GM19455 (cell line): Measurements from ENCODE around the gene MTERF4.

Source experiments
- ATAC-seq: cut with Tn5 transposase; IDR thresholded peaks from one replicate; pipeline ENCODE4 v1.9.1; 2021; ENCODE audit not compliant: unreplicated experiment

MTERF4 gene

DNA sequence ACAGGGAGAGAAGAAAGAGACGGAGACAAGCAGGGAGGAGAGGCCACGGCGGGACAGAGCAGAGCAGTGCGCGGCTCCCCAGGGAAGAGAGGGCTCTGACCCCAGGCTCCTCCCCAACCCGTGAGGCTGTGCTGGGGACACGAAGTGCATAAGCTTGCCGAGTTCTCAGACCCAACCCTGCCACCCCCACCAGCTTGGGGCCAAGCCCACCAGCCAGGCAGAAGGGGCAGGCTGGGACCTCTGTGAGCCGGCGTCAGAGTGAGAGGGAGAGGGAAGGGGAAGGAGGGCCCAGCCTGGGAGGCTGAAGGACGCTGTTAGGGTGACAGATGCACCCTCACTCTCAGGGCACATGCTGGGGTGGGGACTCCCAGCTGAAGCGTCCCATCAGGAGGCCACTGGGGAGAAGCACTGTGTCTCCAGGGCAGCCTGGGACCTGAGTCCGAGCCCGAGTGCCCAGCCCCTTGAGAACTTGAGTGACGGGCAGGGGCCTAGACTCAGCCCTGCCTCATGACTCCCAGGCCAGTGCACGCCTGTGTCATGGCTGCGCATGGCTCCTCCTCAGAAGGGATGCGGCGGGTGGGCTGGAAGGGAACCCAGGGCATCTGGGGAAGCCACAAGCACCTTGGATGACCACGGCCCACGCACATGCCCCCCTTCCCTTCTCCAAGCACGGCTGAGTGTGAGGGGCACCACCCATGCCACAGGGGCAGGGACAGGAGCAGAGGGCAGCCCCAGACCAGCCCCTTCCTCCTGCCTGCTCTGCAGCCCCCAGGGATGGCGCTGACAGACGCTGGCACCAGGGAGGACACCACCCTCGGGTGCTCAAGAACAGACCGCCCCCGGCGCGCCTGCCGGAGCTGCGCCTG lies 31.0 kb downstream of the MTERF4 start:
- no peak for ATAC-seq

DNA sequence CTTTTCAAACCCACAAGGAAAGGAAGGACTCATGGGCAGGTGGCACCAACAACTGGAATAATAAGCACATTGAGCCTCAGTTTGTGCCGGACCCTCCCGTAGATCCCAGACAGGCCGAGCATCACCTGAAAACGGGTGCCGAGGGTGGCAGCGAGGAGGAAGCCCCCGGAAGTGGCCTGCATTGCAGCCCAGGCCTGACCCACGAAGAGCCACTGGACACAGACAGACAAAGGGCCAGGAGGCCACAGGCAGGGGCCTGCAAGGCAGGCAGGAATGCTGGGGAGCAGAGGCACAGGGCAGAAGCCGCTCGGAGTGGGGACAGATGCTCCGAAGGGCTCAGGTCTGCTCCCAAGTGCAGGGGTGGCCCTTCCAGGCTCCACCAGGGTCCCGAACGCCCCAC lies 31.7 kb downstream of the MTERF4 start:
- no peak for ATAC-seq

DNA sequence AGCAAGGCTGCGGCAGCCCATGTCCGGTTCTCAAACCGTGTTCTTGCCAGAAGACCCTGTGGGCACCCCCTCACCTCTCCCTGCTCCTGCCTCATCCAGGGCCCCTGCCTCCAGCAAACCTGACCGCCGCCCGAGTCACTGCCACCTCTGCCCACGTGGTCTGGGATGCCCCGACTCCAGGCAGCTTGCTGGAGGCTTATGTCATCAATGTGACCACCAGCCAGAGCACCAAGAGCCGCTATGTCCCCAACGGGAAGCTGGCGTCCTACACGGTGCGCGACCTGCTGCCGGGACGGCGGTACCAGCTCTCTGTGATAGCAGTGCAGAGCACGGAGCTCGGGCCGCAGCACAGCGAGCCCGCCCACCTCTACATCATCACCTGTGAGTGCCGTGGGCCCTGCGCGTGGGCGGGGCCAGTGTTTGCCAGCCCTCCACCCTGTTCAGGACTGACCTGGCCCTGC lies 32.2 kb downstream of the MTERF4 start:
- ATAC-seq, result no peak

DNA sequence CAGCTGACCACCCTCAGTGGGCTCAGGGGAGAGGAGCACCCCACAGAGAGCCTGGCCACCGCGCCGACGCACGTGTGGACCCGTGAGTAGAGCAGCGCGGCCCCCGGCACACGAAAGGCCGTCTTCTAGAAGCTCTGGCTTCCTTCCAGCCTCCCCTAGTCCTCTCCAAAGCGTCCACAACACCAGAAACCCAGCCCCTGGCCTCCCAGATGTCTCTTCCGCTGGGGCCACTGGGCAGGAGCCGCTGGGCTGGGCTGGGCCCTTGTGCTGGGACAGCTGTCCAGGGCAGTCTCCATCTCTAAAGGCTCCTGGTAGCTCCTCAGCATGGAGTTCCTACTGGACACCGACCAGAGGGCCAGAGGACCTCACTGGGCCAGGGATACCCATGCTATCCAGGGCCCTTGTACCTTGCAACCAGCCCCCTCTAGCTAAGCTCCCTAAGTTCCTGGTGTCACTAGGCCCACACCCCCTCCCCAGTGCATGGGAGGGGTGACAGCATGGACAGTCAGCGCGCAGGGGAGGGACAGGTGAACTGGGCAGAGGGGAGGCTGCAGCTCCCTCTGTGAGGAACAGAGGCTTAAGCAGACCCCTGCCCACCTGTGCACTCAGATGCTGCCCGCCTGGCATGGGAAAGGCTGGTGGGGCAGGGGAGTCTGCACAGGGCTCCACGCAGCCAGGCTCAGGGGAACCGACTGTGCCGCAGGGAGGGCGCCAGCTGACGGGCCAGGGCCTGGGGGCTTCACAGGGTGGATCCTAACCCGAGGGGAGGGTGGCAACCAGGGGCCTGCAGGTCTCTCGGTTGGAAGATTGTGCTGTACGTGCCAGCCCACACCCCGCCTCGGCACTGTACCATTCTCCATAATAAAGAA lies 32.9 kb downstream of the MTERF4 start:
- ATAC-seq, result no peak

DNA sequence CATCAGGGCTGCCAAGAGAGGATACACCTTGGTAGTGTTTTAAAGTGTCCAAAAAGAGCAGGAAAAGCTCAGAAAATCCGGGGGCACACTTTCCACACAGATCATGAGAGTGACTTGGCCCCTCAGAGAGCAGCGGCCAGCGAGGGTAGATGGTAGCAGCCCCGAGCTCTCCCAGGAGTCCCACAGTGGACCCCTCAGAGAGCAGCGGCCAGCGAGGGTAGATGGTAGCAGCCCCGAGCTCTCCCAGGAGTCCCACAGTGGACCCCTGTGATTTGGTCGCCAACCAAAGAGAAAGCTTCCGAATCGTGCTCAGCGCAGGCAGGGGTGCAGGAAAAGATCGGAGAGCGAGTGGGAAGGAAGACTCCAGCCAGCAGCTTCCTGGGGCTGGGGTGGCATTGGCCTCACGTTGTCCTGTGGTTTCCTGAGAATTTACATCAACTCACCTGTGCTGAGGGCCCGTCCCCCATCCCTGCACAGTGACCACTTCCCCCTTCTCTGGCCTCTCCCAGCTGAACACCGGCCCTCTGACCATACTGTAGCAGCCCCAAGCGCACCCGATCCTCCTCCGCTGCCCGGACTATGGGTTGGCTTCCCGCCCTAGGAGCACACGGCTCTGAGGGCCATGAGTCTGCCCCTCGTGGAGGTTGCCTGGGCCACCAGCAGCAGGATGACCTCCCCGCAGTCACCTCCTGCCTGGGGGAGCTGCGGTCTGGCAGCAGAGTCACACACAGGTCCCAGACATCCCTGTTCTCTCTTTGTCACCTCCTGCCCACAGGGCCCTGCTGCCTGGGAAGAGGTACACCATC lies 33.7 kb downstream of the MTERF4 start:
- no peak for ATAC-seq

DNA sequence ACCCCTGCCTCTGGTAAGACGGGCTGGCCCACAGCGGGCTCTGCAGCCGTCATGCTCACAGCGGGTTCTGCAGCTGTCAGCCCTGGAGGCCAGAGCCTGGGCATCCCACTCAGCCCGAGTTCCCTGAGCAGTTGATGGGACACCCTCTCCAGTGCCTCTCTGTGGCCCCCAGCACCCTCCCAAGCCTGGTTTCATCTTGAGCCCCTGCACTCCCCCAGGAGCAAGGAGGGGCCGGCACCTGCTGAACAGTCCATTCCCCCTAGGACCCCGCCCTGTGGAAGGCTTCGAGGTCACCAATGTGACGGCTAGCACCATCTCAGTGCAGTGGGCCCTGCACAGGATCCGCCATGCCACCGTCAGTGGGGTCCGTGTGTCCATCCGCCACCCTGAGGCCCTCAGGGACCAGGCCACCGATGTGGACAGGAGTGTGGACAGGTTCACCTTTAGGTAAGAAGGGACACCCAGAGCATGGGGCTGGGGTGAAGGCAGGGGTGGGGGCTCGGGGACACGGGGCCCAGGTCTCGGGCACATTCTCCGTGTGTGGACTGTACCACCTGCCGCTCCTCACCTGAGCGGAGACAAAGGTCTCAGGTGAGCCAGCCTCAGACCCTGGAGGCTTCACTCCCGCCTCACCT lies 34.5 kb downstream of the MTERF4 start:
- ATAC-seq, result no peak

DNA sequence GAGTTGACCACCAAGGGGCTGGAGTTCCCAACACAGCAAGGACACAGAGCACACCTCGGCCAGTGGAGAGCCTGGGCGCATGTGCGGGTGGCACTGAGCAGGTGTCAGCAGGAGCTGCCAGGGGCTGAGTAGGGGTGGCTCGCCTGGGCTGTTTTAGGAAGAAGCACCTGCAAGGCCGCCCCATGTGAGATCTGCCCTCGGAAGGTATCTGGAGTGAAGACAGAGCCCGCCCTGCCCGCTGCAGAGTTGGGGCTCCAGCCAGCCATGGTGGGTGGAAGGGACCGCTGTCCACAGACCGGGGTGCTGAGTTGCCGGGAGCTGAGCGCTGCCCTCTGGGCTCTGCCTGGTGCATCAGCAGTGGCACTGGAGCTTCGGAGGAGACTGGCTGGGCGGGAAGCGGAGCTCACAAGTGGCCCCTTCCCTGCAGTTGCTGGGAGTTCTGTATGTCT lies 35.2 kb downstream of the MTERF4 start:
- ATAC-seq, result no peak

DNA sequence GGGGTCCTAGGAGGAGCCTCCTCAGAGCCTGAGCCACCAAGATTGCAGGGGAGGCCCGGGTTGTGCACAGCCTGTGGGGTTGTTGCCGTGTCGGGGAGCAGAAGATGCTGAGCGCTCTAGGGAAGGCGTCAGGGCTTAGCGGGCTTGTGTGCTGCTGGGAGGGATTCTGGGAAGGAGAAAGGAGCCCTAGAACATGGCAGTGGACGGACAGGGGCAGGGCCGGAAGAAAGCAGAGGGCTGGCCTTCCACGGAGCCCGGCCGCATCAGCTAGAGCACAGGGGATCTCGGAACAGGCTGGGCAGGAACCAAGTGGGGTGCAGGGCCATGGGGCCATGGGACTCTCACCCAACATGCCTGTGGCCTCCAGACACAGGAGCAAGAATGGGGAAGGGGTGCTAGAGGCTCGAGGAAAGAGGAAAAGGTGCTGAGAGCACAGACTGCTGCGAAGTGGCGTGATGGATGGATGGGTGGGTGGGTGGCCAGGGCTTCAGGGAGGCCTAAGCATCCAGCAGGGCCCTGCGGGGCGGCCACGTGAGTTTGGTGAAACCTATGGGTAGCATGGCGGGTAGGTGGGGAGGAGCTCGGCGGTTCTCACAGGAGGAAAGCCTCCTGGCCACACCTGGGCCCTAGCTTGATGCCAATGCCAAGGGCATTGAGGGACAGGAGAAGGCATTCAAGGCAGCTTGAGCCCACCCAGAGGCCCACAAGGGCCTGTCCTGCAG lies 35.8 kb downstream of the MTERF4 start:
- no peak for ATAC-seq

DNA sequence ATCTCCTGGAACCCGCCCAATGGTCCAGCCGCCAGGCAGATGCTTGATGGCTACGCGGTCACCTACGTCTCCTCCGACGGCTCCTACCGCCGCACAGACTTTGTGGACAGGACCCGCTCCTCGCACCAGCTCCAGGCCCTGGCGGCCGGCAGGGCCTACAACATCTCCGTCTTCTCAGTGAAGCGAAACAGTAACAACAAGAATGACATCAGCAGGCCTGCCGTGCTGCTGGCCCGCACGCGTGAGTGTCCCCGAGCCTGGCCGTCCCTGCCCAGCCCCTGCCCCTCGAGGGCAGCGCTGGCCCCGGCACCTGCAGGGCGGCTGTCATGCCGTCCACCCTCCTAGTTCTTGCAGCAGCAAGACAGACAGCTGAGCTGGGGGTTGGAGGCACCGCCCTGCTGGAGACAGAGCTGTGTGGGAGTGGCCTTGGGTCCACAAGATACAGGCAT lies 36.7 kb downstream of the MTERF4 start:
- no peak for ATAC-seq

DNA sequence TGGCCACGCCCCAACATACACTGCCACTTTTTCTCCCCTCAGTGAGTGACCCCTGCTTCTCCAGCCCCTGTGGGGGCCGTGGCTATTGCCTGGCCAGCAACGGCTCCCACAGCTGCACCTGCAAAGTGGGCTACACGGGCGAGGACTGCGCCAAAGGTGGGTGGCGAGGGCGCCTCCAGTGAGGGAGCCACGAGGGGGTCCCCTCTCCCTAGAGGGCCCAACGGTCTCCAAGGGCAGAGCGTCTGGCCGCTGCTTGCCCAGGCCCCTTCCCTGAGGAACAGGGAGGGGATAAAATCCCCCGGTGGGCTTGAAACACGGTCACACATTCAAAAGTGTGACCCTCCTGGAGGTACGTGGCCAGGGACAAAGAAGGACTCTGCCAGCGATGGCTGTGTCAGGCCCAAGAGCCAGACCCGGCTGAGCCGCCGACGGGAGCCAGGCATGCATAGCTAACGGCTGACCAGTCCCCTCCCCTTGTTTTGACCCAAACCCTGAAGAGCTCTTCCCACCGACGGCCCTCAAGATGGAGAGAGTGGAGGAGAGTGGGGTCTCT lies 37.2 kb downstream of the MTERF4 start:
- no peak for ATAC-seq

DNA sequence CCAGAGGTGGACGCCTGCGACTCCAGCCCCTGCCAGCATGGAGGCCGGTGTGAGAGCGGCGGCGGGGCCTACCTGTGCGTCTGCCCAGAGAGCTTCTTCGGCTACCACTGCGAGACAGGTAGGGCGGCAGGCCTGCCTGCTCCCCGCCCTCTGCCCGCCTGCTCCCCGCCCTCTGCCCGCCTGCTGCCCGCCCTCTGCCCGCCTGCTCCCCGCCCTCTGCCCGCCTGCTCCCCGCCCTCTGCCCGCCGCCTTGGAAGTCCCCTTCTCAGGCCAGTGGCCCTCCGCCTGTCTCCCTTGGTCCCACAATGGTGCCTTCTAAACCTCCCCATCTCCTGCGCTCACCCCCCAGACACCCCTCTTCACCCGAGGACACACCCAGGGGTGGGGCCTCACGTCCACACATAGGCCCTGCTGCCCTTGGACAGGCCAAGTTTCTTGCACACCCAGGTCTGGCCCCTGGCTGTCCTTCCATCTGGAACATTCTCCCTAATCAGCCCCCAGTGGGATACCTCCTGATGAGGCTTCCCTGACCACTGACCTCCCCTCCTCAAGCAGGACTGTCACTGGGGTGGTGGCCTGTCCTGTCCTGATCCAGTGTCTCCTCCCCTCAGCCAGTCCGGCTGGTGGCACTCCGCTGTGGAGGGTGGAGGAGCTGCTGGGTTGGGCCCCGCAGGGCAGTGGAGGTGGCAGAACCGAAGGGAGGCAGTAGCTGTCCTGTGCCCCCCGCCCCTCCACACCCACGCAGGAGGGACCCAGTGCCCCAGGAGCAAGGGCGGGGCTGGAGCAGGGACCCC lies 37.9 kb downstream of the MTERF4 start:
- no peak for ATAC-seq

DNA sequence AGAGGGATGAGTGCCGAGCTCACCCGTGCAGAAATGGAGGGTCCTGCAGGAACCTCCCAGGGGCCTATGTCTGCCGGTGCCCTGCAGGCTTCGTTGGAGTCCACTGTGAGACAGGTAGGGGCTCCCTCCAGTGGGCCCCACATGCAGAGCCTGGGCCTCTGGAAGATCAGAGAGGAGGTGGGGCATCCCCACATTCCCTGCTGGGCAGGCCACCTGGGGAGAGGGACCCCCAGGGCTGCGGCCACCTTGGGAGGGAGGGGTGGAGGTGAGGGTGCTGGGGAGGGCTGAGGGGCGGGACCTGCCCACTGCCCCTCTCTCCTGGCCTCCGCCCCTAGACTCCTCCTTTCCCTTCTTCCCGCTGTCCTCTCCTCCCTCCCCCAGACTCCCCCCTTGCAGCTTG lies 38.5 kb downstream of the MTERF4 start:
- ATAC-seq, result no peak

DNA sequence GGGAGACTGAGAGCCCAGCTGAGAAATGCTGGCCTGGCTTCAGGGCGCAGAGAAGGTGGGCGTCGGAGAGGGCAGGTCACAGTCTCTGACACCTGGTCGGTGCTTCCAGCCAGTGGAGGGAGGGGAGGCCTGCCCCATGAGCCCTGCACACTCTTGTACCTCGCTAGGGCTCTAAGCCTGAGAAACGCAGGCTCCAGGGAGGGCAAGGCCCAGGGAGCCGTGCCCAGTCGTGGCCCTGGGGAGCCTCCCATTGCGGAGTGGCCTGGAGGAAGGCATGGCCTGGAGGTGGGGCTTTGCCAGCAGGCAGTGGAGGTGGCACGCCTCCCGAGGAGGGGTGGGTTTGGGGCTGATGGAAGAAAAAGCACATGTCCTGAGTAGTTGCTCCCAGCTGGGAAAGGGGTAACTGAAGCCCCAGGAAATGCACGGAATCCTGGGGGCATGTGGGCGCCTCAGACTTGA lies 39.0 kb downstream of the MTERF4 start:
- ATAC-seq, result no peak

DNA sequence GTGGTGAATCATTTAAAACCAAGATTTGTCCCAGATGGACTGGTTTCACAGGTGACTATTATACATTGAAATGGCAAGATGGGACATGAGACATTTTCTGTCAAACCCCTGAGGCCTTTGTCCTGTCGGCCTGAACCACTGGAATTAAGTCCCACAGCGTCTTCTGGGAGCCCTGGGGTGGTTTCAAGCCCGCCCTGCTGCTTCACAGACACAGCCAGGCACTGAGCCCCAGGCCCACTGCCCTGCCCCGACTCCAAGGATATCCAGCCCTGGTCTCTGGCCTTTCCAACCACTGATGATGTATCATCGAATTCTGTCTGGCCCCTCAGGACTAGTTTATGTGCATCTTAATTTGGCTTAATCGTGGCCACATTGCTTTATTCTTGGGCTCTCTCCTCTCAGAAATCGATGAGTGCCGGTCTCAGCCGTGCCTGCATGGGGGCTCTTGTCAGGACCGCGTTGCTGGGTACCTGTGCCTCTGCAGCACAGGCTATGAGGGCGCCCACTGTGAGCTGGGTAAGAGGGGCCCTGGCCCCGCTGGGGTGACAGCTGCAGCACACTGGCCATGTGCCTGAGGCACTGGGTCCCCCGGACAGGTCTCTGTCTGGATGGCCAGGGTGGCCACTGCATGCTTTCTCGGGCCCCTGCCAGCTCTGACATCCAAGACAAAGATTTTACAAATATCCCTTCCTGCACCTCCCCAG lies 39.5 kb downstream of the MTERF4 start:
- no peak for ATAC-seq

DNA sequence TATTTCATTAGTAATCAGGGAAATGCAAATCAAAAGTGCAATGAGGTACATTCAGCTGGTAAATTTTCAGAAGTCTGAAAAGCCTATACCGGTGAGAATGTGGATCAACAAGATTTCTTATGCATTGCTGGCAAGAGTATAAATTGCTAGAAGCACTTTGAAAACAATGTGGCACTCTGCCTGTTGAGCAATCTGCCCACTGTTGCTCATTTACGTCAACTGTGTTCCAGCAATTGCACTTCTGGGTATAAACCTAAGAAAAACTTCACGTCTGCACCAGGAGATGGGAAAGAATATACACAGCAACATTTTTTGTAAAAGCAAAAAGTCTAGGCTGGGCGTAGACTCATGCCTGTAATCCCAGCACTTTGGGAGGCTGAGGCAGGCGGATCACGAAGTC lies 40.8 kb downstream of the MTERF4 start:
- no peak for ATAC-seq

DNA sequence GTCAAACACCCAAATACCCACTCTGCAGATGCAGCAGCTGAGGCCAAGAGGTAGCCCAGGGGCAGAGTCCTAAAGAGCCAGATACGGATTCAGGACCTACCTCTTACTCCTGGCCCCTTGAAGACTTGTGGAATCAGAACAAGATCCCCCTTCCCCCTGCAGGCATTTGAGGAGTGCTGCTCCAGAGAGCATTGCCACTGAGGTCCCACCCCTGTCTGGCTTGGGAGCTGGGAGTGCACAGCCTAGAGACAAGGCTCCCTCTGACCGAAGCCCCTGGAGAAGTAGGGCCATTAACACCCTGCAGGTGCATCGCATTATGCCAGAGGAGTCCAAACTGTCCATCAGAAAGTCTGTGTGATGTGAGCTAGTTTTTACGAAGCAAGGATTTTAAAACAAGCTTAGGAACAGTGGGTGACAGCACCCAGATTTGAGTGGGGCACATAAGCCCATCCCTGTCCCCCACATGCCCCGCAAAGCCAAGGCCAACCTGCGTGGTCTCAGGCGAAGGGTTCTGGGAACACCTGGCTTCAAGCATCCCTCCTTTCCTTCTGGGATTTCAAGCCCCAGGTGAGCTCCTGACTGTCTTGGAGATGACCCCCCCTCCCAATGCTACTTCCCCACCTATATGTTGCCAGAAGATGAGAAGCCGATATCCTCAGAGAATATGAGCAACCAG lies 48.4 kb downstream of the MTERF4 start:
- ATAC-seq, result no peak

DNA sequence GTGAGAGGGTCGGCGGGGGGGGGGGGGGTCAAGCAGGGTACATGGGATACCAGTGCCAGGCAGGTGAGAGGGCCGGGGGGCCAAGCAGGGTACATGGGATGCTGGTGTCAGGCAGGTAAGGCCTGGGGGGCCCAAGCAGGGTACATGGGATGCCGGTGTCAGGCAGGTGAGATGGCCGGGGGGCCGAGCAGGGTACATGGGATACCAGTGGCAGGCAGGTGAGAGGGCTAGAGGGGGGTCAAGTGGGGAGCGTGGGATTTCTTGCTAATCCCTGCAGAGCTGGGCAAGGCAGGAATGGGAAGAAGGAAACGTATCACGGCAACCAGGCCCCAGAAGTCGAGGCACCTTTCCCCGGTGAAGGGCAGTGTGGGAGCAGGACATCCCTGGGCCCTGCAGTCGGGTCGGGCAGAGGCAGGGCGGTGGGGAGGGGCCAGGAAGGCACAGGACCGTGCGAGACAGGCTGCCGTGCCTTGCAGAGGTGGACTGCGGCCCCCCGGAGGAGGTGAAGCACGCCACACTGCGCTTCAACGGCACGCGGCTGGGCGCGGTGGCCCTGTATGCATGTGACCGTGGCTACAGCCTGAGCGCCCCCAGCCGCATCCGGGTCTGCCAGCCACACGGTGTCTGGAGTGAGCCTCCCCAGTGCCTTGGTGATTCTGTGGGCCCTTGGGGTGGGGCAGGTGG lies 49.3 kb downstream of the MTERF4 start:
- no peak for ATAC-seq
